Keratinocyte (primary cell): ENCODE measurements around the gene FOXL3. TPM values are rescaled to one million over a fixed set of nuclear protein-coding genes. Genes with fewer than 3 reads are reported as not detected.

Experiments
- DNase-seq: peaks from one replicate; pipeline ENCODE4 v3.0.0-alpha.2; 2011; ENCODE audit warnings: low read depth, missing footprints, low spot score
- FAIRE-seq: peaks from 2 replicates; lab custom pipeline; 2011; peaks lifted over from hg19 to GRCh38; lab: Jason Lieb, UNC
- H2AFZ ChIP-seq: 2 replicates; pipeline ENCODE4 v1.6.0; 2012; ENCODE audit warnings: low read length, control low read depth, inconsistent platforms; ENCODE audit not compliant: control insufficient read depth
- H3K27ac ChIP-seq: 2 replicates; pipeline ENCODE4 v1.5.1; 2011; ENCODE audit warnings: low read length; ENCODE audit not compliant: control insufficient read depth, insufficient read depth
- H3K27me3 ChIP-seq: 3 replicates; pipeline ENCODE4 v1.6.0; 2011; ENCODE audit warnings: low read length; ENCODE audit not compliant: control insufficient read depth, insufficient read depth; ENCODE audit errors: extremely low read depth
- H3K36me3 ChIP-seq, 2 experiments: 2 replicates in 1 of 2; 3 replicates in 1 of 2; pipeline ENCODE4 v1.5.1; 2011; ENCODE audit warnings: low read length in 2 of 2, mild to moderate bottlenecking in 1 of 2; ENCODE audit not compliant: control insufficient read depth in 2 of 2, insufficient read depth in 2 of 2; ENCODE audit errors: extremely low read depth in 1 of 2
- H3K4me1 ChIP-seq: 3 replicates; pipeline ENCODE4 v1.5.1; 2011; ENCODE audit warnings: low read length; ENCODE audit not compliant: control insufficient read depth, insufficient read depth; ENCODE audit errors: extremely low read depth
- H3K4me2 ChIP-seq: 3 replicates; pipeline ENCODE4 v1.6.0; 2011; ENCODE audit warnings: low read depth, low read length; ENCODE audit not compliant: control insufficient read depth, insufficient read depth; ENCODE audit errors: extremely low read depth
- H3K4me3 ChIP-seq, 3 experiments: fragments of 200-600 bp in 1 of 3; sonication (generic) in 1 of 3; 2 replicates in 2 of 3; 3 replicates in 1 of 3; pipeline ENCODE4 v1.5.1; 2011 to 2016; ENCODE audit warnings: low read length in 3 of 3, mild to moderate bottlenecking in 3 of 3, control low read depth in 2 of 3, inconsistent platforms in 1 of 3, low read depth in 1 of 3, mixed read lengths in 1 of 3, mixed run types in 1 of 3, moderate library complexity in 1 of 3; ENCODE audit not compliant: control insufficient read depth in 2 of 3, insufficient read depth in 2 of 3; ENCODE audit errors: extremely low read depth in 1 of 3
- H3K79me2 ChIP-seq: 2 replicates; pipeline ENCODE4 v1.6.0; 2012; ENCODE audit warnings: low read length; ENCODE audit not compliant: control insufficient read depth, insufficient read depth
- H3K9ac ChIP-seq: 3 replicates; pipeline ENCODE4 v1.6.0; 2011; ENCODE audit warnings: low read length; ENCODE audit not compliant: control insufficient read depth, insufficient read depth; ENCODE audit errors: extremely low read depth
- H3K9me1 ChIP-seq: 3 replicates; pipeline ENCODE4 v1.6.0; 2011; ENCODE audit warnings: low read length; ENCODE audit not compliant: control insufficient read depth, insufficient read depth; ENCODE audit errors: extremely low read depth
- H3K9me3 ChIP-seq: 2 replicates; pipeline ENCODE4 v1.5.1; 2012; ENCODE audit warnings: low read depth, low read length; ENCODE audit not compliant: control insufficient read depth
- H4K20me1 ChIP-seq: 3 replicates; pipeline ENCODE4 v1.6.0; 2011; ENCODE audit warnings: low read length; ENCODE audit not compliant: control insufficient read depth, insufficient read depth; ENCODE audit errors: extremely low read depth
- CTCF ChIP-seq, 3 experiments: IDR thresholded peaks in 1 of 3; conservative IDR thresholded peaks in 1 of 3; optimal IDR thresholded peaks in 1 of 3; 2 replicates in 2 of 3; 3 replicates in 1 of 3; pipeline versions ENCODE3 to v1.5.1; 2011; ENCODE audit warnings: low read length in 3 of 3, mild to moderate bottlenecking in 3 of 3, moderate library complexity in 2 of 3, control low read depth in 1 of 3, inconsistent platforms in 1 of 3; ENCODE audit not compliant: insufficient read depth in 2 of 3; ENCODE audit errors: extremely low read depth in 1 of 3
- EZH2 ChIP-seq: IDR thresholded peaks from one replicate; pipeline ENCODE4 v1.6.1; 2012; ENCODE audit warnings: inconsistent platforms, mild to moderate bottlenecking, low read length, moderate library complexity
- dilution Hi-C: fragments of 300-500 bp; cut with MboI; formaldehyde crosslinking; loops from one replicate; pipeline ENCODE4 v1.7.0; 2020; ENCODE audit warnings: low sequenced_read_pairs; ENCODE audit not compliant: extremely low pct_ligation_motif_present
- polyA plus RNA-seq, 5 experiments: library from polyadenylated mRNA; depleted of rRNA in 3 of 5; stranded (reverse) in 3 of 5; stranded (forward) in 1 of 5; unstranded in 1 of 5; fragments of >200 nt; gene quantifications; 1 replicate in 1 of 5; 2 replicates in 3 of 5; 3 replicates in 1 of 5; pipeline versions ENCODE4 v1.2.1 to v1.2.3, GENCODE V29; 2011 to 2012; ENCODE audit warnings: missing spikeins in 2 of 5, low read depth in 1 of 5, low replicate concordance in 1 of 5

The FOXL3 gene
- polyA plus RNA-seq, 1 donor (not counting 4 experiments of a cell fraction or from before 2014, with no cell fraction given): not detected

GRCh38 chr7:247636-248035 lies 42.3 kb upstream of the FOXL3 start:
- Histone ChIP-seq H3K36me3 (peaks cover 0 to 4% of the 10 kb centered on the region in 2 experiments), H3K9ac (no peak overlapping the region), H3K4me1 (no peaks in the 10 kb centered on the region), H3K9me1 (no peaks in the 10 kb centered on the region), H4K20me1 (no peaks in the 10 kb centered on the region), H3K27me3 (no peaks in the 10 kb centered on the region), H3K4me3 (no peak overlapping the region), H3K4me2 (no peak overlapping the region), H2AFZ (no peak overlapping the region), H3K9me3 (no peaks in the 10 kb centered on the region), H3K27ac (no peak overlapping the region), H3K79me2 (no peaks in the 10 kb centered on the region)
- FAIRE-seq (no peak), DNase-seq (no peak)
- dilution Hi-C loops: no loop called here
- TF ChIP-seq CTCF (optimal IDR thresholded peaks at IDR 0.05 in 1 of 3, IDR thresholded peaks at IDR 0.05 in 1 of 3, conservative IDR thresholded peaks at IDR 0.05 in 1 of 3; ENCODE audit: extremely low read depth in 1 of 3, insufficient read depth in 2 of 3, low read length in 3 of 3): no peak
- no peak for TF ChIP-seq EZH2

DNA sequence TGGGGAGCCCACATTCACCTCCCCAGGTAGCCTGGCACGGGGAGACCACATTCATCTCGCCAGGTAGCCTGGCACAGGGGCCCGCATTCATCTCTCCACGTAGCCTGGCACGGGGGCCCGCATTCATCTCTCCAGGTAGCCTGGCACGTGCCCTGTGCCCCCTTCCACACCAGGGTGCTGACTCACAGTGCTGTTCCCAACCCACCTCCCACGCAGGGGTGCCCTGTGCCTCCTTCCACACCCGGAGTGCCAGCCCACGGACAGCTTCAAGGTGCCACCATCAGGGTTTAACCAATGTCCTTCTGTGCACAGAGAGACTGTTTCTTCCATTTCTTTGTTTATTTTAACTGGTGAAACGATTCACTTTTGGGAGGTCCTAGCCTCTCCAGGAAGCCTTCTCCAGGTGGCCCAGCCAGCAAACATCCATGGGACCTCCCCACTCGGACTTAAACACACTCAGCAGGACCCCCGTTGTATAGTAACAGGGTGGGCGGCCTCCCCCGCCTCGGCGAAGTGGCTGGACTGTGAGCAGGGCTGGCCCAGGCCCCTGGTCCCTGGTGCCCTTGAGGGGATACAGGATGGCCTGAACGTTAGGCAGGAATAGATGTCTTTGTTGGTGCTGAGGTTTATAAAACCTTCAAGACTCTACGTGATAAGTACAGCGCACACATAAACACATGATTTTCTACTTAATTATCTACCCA lies 41.1 kb upstream of the FOXL3 start:
- dilution Hi-C loops: no loop called here
- no peak overlapping the region for H2AFZ ChIP-seq
- no peak overlapping the region for H3K4me3 ChIP-seq
- H3K4me2 ChIP-seq: no peak overlapping the region
- H3K27ac ChIP-seq: no peak overlapping the region
- H3K9me3 ChIP-seq: no peaks in the 10 kb centered on the region
- H3K9ac ChIP-seq: no peak overlapping the region
- no peaks in the 10 kb centered on the region for H3K27me3 ChIP-seq
- H4K20me1 ChIP-seq: no peaks in the 10 kb centered on the region
- peaks cover 0 to 6% of the 10 kb centered on the region in 2 experiments for H3K36me3 ChIP-seq
- no peaks in the 10 kb centered on the region for H3K9me1 ChIP-seq
- no peak for TF ChIP-seq EZH2
- TF ChIP-seq CTCF (optimal IDR thresholded peaks at IDR 0.05 in 1 of 3, IDR thresholded peaks at IDR 0.05 in 1 of 3, conservative IDR thresholded peaks at IDR 0.05 in 1 of 3; ENCODE audit: extremely low read depth in 1 of 3, insufficient read depth in 2 of 3, low read length in 3 of 3): no peak
- DNase-seq (no peak), FAIRE-seq (no peak)
- no peaks in the 10 kb centered on the region for H3K4me1 ChIP-seq
- no peaks in the 10 kb centered on the region for H3K79me2 ChIP-seq
